ENCODE measurements around the gene TTYH3.

Gene TTYH3

DNA sequence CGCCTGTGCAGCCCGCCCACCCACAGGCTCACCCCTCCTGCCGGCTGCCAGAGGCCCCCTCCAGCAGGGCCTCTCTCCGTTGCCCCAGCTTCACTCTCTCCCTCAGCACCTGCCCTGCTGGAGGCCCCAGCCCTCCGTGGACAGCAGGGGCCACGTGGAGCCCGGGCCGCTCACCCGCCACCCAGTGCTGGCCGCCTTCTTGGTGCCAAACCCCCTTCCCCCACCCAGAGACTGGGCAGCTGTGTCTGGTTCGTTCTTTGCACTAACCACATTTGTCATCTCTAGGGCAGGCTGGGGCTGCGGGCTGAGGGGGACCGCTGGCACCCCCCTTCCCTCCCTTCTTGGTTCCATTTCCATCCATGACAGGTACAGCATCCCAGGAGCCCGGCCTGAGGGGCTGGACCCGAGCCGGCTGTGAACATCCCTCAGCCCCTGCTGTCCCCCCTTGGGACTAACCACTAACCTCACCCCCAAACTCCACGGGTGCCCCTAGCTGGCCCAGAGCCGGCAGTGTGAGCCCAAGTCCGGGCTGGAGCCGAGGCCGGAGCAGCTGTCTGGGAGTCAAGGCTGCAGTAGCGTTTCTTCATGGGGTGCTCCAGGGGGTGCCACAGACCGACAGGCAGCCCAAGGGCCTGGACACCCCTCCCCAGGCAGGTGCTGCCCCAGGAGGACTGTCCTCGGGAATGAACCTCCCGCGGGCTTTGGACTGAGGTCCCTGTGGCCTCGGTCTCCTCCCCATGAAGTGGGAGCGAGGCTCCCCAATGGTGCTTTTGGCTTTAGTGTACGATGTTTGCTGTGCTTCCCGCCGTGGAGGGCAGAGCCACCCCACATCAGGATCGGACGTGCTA lies 30.7 kb downstream of the TTYH3 start:
- TF ChIP-seq GATA3 (IDR thresholded peaks at IDR 0.05; ENCODE audit: low read depth, low read length) = no peak
- no peak for TF ChIP-seq GATA2 (IDR thresholded peaks at IDR 0.05; ENCODE audit: low read depth, low read length)

DNA sequence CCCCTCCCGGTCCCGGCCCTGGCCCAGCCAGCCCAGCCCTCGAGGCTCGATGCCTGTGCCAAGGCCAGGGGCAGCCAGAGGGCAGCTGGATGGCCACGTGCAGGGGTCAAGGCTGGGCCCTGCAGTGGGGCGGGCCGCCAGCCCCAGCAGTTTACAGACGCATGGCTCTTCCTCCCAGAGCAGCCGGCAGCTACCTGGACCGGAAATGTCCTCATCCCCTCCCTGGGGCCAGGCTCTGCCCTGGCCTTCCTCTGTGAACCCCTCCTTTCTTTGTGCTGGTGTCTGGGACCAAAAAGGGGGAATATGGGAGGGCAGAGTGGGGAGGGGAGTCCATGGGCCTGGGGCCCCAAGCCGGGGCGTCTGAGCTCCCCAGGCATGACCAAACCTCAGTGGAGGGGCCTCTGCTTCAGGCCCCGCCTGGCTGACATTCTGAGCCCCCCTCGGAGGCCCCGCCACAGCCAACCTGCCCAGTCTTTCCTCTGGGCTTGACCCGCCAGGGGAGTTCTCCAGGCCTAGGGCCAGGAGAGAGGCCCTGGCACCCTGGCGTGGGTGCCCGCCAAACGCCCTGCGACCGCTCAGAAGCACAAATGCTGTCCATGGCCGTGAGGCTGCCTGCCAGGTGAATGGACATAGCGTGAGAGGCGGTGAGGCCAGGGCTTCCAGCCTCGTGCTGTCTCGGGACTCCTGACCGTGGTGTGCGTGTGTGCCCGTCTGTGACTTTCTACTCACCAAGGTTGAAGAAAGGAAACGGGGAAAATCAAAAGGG lies 31.5 kb downstream of the TTYH3 start:
- TF ChIP-seq GATA3 (IDR thresholded peaks at IDR 0.05; ENCODE audit: low read depth, low read length) (no peak), GATA2 (IDR thresholded peaks at IDR 0.05; ENCODE audit: low read depth, low read length) (no peak)

- TF ChIP-seq GATA2 (IDR thresholded peaks at IDR 0.05; ENCODE audit: low read depth, low read length) = no peak
- no peak for TF ChIP-seq GATA3 (IDR thresholded peaks at IDR 0.05; ENCODE audit: low read depth, low read length)
These were observed 32.2 kb downstream of the TTYH3 start for GRCh38 chr7:2663960-2664359.

DNA sequence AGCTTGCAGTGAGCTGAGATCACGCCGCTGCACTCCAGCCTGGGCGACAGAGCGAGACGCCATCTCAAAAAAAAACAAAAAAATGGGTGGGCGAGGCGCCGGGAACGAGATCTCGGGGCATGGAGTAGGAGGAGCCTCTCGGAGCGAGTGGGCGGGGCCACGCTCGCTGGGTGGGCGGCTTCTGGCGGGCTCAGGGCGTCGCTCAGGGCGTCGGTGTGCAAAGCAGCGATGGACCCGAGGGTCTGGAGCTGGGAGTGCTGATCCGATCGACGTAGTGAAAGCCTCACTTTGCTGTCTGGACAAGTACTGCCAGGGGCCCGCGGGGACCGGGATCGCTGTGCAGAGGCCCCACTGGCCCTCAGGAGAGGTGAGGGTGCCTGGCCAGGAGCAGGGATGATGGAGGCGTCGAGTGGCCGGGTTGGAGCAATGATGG lies 33.6 kb downstream of the TTYH3 start:
- no peak for TF ChIP-seq GATA3 (IDR thresholded peaks at IDR 0.05; ENCODE audit: low read depth, low read length)

- no peak for TF ChIP-seq GATA3 (IDR thresholded peaks at IDR 0.05; ENCODE audit: low read depth, low read length)
These were observed 34.4 kb downstream of the TTYH3 start for GRCh38 chr7:2666155-2666554.

GRCh38 chr7:2666588-2667250 lies 34.9 kb downstream of the TTYH3 start:
- TF ChIP-seq GATA2 (IDR thresholded peaks at IDR 0.05; ENCODE audit: low read depth, low read length) (no peak), GATA3 (IDR thresholded peaks at IDR 0.05; ENCODE audit: low read depth, low read length) (no peak)

GRCh38 chr7:2667843-2668242 lies 36.1 kb downstream of the TTYH3 start:
- TF ChIP-seq GATA2 (IDR thresholded peaks at IDR 0.05; ENCODE audit: low read depth, low read length) = no peak
- TF ChIP-seq GATA3 (IDR thresholded peaks at IDR 0.05; ENCODE audit: low read depth, low read length) = no peak

GRCh38 chr7:2668401-2668800 lies 36.6 kb downstream of the TTYH3 start:
- TF ChIP-seq GATA2 (IDR thresholded peaks at IDR 0.05; ENCODE audit: low read depth, low read length) = no peak
- no peak for TF ChIP-seq GATA3 (IDR thresholded peaks at IDR 0.05; ENCODE audit: low read depth, low read length)

DNA sequence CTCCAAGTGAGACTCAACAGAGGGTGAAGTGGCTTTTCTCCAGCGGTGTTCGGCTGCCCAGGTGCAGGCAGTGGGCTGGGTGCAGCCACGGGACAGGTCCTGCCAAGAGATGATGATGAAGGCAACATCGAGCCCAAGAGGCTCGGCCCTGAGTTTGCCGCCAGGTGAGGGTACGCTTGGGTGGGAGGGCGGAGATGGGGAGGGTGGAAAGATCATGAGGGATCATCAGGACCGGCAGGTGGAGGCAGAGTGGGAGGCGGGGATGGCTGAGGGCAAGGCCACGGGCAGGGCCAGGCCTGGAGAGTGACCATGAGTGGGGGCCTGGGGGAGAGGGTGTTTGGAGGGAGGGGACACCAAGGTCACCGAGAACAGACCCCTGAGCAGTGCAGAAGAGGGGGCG lies 38.4 kb downstream of the TTYH3 start:
- TF ChIP-seq GATA2 (IDR thresholded peaks at IDR 0.05; ENCODE audit: low read depth, low read length) = no peak

GRCh38 chr7:2670720-2671391 lies 39.1 kb downstream of the TTYH3 start:
- no peak for TF ChIP-seq GATA2 (IDR thresholded peaks at IDR 0.05; ENCODE audit: low read depth, low read length)
- no peak for TF ChIP-seq GATA3 (IDR thresholded peaks at IDR 0.05; ENCODE audit: low read depth, low read length)

- TF ChIP-seq GATA3 (IDR thresholded peaks at IDR 0.05; ENCODE audit: low read depth, low read length) (no peak), GATA2 (IDR thresholded peaks at IDR 0.05; ENCODE audit: low read depth, low read length) (no peak)
These were observed 42.1 kb downstream of the TTYH3 start for GRCh38 chr7:2673934-2674333.

DNA sequence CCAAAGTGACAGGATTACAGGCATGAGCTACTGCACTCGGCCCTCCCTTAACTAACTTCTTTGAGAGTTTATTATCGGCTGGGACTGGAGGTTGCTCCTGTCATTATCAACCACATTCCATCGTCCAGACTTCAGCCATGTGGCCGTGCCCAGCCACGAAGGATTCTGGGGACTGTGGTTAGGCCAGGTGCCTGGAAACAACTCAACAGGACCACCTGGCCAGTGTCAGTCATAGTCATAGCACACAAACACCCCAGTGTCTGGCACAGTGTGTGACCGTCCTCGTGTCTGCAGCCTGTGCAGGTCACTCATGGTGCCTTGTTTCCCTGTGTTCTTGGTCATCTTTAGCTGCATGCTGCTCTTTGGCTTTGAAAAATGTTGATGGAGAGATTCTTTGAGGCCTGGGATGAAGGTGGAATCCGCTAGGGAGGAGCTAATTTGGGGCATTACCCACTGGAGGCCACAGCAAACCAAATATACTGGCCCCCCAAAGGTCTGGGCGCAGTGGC lies 43.5 kb downstream of the TTYH3 start:
- TF ChIP-seq GATA3 (IDR thresholded peaks at IDR 0.05; ENCODE audit: low read depth, low read length) (no peak), GATA2 (IDR thresholded peaks at IDR 0.05; ENCODE audit: low read depth, low read length) (no peak)

DNA sequence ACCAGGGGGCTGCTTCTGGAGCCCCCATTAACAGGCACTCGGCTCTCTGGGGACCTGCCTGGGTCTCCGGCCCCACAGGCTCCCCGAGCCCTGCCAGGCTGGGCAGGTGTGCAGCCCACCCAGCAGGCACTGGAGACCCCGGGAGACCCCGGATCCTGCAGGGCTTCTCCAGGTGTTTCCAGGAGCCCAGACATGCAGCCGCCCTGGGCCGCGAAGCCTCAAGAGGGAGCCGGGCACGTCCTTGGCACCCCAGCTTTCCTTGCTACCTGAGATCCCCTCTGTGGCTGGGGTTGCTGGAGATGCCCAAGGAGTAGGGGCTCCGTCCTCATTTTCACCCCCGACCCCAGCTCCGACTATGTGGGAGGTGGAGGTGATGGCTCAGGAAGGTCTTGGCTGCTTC lies 48.5 kb downstream of the TTYH3 start:
- TF ChIP-seq GATA2 (IDR thresholded peaks at IDR 0.05; ENCODE audit: low read depth, low read length) = no peak
- TF ChIP-seq GATA3 (IDR thresholded peaks at IDR 0.05; ENCODE audit: low read depth, low read length) = no peak
